H7 (cell line): ENCODE measurements around the gene TET3. TPM values are rescaled to one million over a fixed set of nuclear protein-coding genes. Genes with fewer than 3 reads are reported as not detected.

Source experiments
- DNase-seq: peaks from one replicate; pipeline ENCODE4 v3.0.0; 2012
- H3K27me3 ChIP-seq: 2 replicates; pipeline ENCODE4 v1.6.0; 2011; ENCODE audit warnings: mild to moderate bottlenecking, low read length; ENCODE audit not compliant: control insufficient read depth, insufficient read depth
- H3K36me3 ChIP-seq: replicated peaks from 2 replicates; pipeline ENCODE4 v1.5.1; 2011; ENCODE audit warnings: low read length; ENCODE audit not compliant: control insufficient read depth, insufficient read depth
- H3K4me3 ChIP-seq: 2 replicates; pipeline ENCODE4 v1.5.1; 2011; ENCODE audit warnings: low read depth, mild to moderate bottlenecking, control low read depth, low read length, moderate library complexity; ENCODE audit not compliant: insufficient read depth
- total RNA-seq: library from RNA; depleted of rRNA; stranded (reverse); fragments of >200 nt; shearing (Covaris generic); gene quantifications from 2 replicates; pipeline ENCODE4 v1.2.3, GENCODE V29; 2014

TET3 gene
- total RNA-seq, 1 experiment from 2014 or later, result 7.2 TPM

DNA sequence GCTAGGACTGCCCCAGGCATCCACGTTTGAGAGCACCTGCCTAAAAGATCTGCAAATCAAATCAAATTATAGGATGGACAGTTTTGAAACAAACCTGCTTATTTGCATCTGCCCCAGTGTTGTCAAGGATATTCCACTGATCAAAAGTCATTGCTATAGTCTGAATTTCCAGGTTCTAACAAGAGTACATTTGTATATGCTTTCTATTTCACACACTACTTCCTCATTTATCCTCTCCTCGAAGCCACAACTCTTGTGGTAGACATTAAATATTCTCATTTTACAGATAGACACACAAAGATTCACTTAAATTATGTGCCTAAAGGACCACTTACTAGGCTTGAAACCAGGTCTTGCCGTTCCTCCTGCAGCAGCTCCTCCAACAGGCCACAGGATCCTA, 11.9 kb upstream of the TET3 start:
- DNase-seq, result no peak
- H3K27me3 ChIP-seq, result no peaks in the 10 kb centered on the region
- H3K4me3 ChIP-seq, result no peak overlapping the region
- H3K36me3 ChIP-seq, result no peaks in the 10 kb centered on the region

DNA sequence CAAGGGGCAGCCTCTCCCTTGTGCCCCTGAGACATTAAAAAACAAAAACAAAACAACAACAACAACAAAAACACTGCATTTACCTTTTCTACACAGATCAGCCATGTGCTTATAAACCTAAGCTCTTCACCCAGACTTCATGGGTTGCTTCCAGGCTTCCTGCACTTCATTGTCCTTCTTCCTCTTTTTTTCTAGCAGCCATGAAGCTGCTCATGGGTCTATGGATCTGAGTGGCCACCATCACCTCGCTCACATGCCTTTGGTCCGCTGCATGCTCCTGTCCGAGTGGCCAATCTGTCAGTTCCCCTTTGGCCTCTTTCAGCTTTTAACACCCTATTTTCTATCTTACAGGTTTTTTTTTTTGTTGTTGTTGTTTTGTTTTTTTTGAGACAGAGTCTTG, 9.0 kb upstream of the TET3 start:
- no peaks in the 10 kb centered on the region for H3K36me3 ChIP-seq
- peaks cover 10% of the 10 kb centered on the region for H3K27me3 ChIP-seq
- no peak overlapping the region for H3K4me3 ChIP-seq
- no peak for DNase-seq

DNA sequence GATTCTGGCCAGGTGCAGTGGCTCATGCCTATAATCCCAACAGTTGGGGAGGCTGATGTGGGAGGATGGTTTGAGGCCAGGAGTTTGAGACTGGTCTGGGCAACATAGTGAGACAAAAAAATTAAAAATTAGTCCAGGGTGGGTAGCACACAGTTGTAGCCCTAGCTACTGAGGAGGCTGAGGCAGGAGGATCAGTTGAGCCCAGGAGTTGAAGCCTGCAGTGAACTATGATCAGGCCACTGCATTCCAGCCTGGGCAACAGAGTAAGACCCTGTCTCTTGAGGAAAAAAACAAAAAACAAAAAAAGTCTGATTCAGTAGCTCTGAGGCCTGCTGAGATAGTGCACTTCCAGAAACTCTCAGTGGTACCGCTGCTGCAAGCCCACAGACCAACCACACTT, 7.9 kb upstream of the TET3 start:
- no peaks in the 10 kb centered on the region for H3K36me3 ChIP-seq
- peaks cover 17% of the 10 kb centered on the region for H3K27me3 ChIP-seq
- no peak overlapping the region for H3K4me3 ChIP-seq
- DNase-seq, result no peak

DNA sequence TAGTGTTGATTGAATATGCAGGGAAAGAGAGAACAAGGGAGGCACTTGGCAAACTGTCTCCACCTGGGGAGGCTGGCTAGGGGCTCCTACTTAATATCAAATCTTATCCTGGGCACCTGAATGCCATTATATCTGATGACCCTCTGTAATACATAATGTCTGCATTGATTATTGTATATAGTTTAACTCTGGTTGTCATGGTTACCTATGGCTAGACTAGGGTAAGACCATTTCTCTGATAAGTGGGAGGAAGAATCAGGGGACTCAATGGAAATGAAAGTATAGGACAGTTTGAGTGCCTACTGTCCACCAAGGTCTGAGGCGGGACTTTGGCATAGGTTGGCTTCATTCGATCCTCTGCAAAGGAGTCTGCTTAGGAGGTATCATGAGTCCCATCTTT, 7.2 kb upstream of the TET3 start:
- Histone ChIP-seq H3K36me3 (no peaks in the 10 kb centered on the region), H3K4me3 (no peak overlapping the region), H3K27me3 (peaks cover 23% of the 10 kb centered on the region)
- DNase-seq, result no peak

DNA sequence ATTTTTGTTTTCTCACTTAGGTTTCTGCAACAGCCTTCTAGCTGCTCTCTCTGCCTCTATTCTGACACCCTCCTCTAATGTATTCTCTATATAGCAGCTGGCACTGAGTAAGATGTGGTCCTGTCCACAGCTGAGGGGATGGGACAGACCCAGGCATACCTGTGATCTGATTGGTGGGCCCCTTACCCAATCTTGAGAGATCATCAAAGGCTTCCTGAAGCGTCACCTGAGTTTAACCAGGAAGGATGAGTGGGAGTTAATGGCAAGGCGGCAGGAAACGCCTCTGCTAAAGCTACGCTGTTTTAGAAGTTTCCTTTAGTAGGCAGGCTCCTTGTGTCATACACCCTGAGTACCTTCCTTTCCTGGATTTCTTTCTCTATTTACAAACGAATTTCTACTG, 5.7 kb upstream of the TET3 start:
- Histone ChIP-seq H3K4me3 (no peak overlapping the region), H3K27me3 (peaks cover 38% of the 10 kb centered on the region), H3K36me3 (no peaks in the 10 kb centered on the region)
- DNase-seq, result peak; percentile 73

DNA sequence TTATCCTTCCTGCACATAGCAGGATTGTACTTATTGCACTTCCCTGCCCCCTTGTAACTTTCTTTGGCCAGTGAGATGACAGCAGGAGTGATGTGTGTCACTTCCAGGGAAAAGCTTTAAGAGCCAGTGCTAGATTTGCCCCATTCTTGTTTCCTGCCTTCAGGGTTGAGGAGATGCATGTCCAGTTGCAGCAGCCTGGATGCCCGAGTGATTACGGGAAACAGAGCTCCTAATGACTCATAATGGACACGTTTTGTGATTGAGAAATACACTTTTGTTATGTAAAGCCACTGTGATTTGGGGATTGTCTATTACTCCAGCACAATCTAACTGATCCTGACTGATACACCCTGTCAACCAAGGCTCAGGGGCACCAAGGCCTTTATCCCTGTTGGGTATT, 5.0 kb upstream of the TET3 start:
- H3K36me3 ChIP-seq, result no peaks in the 10 kb centered on the region
- DNase-seq, result no peak
- no peak overlapping the region for H3K4me3 ChIP-seq
- peaks cover 40% of the 10 kb centered on the region for H3K27me3 ChIP-seq

DNA sequence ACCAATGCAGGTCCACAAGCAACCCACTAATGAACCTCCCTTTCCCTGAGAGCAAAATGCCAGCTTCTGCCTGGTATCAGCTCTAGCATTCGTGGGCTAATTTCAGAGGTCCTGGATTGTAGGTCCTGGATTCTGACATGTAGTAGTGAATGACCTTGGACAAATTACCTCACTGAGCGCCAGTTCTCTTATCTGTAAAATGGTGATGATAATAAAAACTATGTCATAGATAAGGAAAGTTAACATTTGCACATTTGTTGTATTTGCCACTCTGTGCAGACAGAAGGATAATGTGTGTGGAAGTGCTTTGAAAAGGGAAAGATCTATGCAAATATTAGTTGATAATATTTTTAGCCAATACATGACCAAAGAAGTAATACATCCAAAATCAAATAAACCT, 4.1 kb upstream of the TET3 start:
- no peak for DNase-seq
- no peaks in the 10 kb centered on the region for H3K36me3 ChIP-seq
- no peak overlapping the region for H3K4me3 ChIP-seq
- peaks cover 40% of the 10 kb centered on the region for H3K27me3 ChIP-seq

DNA sequence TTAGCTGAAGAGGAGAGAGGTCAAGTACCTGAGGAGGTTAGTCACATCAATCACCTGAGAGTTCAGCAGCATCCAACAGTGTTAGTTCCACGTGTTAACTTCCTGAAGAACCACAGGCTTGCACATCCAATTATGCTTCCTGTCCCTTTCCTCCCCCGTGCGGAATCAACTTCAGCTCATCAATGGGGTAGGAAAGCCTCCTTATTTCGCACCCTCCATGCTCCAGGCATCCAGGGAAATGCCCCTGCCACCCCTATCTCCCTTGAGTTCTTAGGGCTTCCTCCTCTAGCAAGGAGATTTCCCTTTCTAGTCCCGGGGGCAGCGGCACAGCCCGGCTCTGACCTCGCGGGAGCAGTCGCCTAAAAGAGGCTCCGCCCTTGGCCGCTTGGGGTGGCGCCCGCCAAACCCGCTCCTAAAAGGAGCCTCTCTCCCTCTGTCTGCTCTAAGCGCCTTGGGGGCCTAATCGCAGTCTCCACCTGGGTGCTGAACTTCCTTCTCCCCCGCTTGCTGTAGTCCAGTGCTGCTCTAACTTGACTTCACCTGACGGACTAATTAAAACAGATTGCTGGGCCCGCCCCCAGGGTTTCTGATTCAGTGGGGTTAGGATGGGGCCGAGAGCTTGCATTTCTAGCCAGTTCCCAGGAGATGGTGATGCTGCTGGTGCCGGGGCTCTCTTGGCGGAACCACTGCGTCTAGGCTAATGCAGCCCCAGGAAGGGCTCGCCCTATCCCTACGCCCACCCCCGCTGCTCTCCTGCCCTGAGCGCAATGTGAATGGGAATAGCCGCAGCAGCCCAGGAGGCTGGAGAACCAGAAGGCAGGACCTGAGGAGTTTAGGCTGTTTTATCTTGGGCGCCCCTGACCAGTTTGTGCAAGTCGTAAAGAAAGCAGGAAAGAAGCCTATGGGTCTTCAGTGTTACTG, 3.4 kb upstream of the TET3 start:
- Histone ChIP-seq H3K4me3 (peak overlapping the region; percentile 39), H3K36me3 (no peaks in the 10 kb centered on the region), H3K27me3 (peaks cover 40% of the 10 kb centered on the region)
- DNase-seq, result peak; percentile 88

DNA sequence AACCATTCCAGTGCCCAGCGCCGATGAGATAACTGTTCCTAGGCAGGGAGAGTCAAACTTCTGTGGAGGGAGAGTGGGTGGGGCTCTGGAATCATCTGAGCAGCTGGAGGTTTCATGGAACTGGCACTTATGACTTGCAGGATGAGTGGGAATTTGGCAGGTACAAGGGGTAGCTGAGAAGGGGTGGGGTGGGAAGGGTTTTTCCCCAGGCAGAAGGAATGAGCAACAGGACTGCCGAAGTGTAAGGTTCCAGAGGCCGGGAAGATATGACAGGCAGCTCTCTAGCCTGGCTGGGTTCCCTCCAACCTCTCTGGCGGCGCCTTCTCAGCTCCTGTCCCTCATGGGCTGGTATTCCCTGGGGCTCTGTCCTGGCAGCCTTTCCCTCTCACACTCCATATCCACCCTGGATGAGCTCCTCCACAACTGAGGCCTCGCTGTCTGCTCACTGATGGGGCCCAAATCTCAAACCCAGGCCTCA, 2.5 kb upstream of the TET3 start:
- H3K36me3 ChIP-seq, result no peaks in the 10 kb centered on the region
- no peak overlapping the region for H3K4me3 ChIP-seq
- peaks cover 40% of the 10 kb centered on the region for H3K27me3 ChIP-seq
- DNase-seq, result no peak

DNA sequence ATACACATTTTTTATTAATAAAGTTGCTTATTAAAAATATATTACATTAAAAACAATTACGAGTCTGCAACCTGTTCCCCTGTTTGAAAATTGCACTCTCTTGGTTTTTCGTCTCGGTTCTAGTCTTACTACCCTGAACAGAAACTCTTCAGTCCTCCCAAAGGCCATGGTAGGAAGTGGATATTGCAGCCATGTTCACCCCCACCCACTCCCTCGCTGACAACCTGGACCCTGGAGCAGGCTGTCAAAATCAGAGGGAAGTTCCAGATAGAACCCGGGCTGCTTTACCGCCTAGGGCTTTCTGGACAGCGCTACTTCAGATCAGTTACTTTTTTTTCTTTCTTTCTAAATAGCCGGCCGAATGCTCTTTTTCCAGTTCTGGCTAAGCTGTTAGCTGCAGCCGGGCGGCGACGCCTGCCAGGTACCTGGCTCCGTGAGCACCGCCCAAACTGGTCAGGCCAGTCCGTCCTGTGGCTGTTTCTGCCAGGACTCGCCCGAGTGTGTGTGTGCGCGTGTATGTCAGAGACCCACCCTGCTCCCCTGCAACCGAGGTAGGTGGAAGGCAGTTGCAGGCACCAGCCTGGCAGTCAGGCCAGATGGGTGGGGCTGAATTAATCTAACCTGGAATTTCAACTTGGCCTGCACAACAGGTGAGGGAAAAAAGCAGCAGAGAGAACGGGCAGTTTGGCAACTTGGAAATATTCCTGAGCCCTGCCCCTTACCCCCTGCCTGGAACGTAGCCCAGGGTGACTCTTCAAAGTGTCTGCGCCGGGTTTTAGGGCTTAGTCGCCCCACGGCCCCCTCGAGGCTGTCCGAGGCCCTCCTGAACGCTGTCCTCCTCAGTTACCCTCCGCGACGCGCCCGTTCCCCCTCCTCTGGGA, 1.1 kb upstream of the TET3 start:
- DNase-seq, result peak; percentile 80
- Histone ChIP-seq H3K27me3 (peaks cover 40% of the 10 kb centered on the region), H3K4me3 (peak overlapping the region; percentile 58), H3K36me3 (no peaks in the 10 kb centered on the region)

DNA sequence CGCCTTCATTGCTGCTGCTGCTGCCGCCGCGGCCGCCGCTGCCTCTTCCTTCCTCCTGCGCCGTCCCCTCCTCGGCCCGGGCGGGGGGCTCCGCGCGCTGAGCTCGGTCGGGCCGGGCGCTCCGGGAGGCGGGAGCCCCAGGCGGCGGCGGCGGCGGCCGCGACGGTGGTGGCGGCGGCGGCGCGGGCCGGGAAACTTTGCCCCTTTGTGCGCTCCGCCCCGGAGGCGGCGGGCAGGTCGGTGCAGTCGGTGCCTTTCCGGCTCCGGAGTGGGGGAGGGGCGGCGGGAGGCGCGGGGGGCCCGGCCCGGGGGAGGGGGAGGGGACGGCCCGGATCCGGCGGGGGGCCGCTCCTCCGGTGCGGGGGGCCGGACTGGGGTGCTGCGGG, 205 bp downstream of the TET3 start:
- H3K36me3 ChIP-seq, result no peaks in the 10 kb centered on the region
- peak overlapping the region; percentile 58 for H3K4me3 ChIP-seq
- peak; percentile 93 for DNase-seq
- peaks cover 39% of the 10 kb centered on the region for H3K27me3 ChIP-seq

DNA sequence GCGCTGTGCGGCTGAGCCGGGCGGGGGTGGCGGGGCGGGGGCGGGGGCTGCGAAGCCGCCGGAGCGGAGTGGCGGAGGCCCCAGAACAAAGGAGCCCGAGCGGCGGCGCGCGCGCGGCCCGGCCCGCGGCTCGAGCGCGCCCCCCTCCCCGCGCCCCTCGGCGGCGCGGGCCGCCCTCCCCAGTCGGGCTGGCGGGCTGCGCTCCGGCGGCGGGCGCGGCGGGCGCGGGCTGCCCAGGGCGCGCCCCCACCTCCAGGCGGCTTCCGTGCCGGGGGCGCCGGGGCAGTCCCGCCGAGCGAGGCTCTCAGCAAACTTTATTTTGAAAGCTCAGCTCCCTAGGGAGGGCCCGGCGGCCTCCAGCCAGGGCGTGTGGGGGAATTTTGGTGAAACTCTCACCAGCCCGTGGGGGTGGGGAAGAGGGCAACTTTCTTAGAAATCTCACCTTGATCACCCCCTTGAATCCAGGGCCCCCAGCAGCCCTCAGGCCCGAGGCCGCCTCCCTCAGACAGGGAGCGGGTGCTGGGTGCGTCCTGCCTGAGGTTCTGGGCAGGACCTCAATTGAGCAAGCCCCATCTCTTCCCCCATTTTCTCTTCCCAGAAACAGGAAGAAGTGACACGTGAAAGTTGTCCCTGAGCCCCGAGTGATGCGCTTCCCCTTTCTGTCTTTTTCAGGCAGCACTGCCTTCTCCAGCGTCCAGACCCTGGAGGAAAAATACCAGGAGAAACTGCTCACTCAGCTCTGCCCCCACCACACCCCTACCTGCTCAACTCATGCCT, 786 bp downstream of the TET3 start:
- Histone ChIP-seq H3K4me3 (peak overlapping the region; percentile 51), H3K27me3 (peaks cover 33% of the 10 kb centered on the region), H3K36me3 (no peaks in the 10 kb centered on the region)
- DNase-seq, result peak; percentile 93

DNA sequence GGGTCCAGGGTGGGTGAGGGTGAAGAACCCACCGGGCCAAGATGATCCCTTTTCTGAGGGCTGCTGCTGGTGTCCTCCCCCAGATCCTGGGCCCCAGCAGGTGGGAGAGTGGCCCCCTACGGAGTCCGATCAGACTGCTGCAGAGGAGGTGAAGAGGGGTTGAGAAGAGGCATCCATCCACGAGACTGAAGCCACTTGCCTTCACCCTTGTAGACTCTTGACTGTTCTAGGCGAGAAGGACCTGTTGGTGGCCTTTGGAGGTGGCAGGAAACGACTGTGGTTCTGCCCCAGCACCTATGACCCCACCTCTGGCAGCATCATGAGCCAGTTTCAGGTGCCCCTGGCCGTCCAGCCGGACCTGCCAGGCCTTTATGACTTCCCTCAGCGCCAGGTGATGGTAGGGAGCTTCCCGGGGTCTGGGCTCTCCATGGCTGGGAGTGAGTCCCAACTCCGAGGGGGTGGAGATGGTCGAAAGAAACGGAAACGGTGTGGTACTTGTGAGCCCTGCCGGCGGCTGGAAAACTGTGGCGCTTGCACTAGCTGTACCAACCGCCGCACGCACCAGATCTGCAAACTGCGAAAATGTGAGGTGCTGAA, 1.5 kb downstream of the TET3 start:
- Histone ChIP-seq H3K36me3 (no peaks in the 10 kb centered on the region), H3K4me3 (peak overlapping the region; percentile 51), H3K27me3 (peaks cover 27% of the 10 kb centered on the region)
- DNase-seq, result no peak
